Smooth muscle cell (in vitro differentiated cells): ENCODE measurements around the gene SLX9. TPM values are rescaled to one million over a fixed set of nuclear protein-coding genes. Genes with fewer than 3 reads are reported as not detected.

Experiments used
- DNase-seq: peaks from one replicate; lab custom pipeline; 2025; ENCODE audit not compliant: unreplicated experiment; lab: John Stamatoyannopoulos, UW
- H2AFZ ChIP-seq: fragments of 200-600 bp; sonication (generic); 2 replicates; pipeline ENCODE4 v1.6.0; 2016; ENCODE audit warnings: antibody characterized with exemption, low read depth, mild to moderate bottlenecking
- H3F3A ChIP-seq: fragments of 200-600 bp; sonication (generic); 2 replicates; pipeline ENCODE4 v1.6.0; 2017; ENCODE audit warnings: antibody characterized with exemption, low read depth
- H3K27ac ChIP-seq: fragments of 200-600 bp; sonication (generic); 2 replicates; pipeline ENCODE4 v1.5.1; 2016; ENCODE audit warnings: low read depth, mild to moderate bottlenecking
- H3K27me3 ChIP-seq: fragments of 200-600 bp; sonication (generic); 2 replicates; pipeline ENCODE4 v1.6.1; 2016; ENCODE audit warnings: low read depth, mild to moderate bottlenecking
- H3K36me3 ChIP-seq: fragments of 200-600 bp; sonication (generic); 2 replicates; pipeline ENCODE4 v1.5.1; 2016; ENCODE audit warnings: low read depth
- H3K4me1 ChIP-seq: fragments of 200-600 bp; sonication (generic); 2 replicates; pipeline ENCODE4 v1.5.1; 2016; ENCODE audit warnings: low read depth
- H3K4me2 ChIP-seq: fragments of 200-600 bp; sonication (generic); 2 replicates; pipeline ENCODE4 v1.6.0; 2016; ENCODE audit warnings: mild to moderate bottlenecking
- H3K4me3 ChIP-seq: fragments of 200-600 bp; sonication (generic); 2 replicates; pipeline ENCODE4 v1.5.1; 2016; ENCODE audit warnings: mild to moderate bottlenecking
- H3K79me2 ChIP-seq: fragments of 200-600 bp; sonication (generic); 2 replicates; pipeline ENCODE4 v1.6.0; 2016; ENCODE audit warnings: low read depth, mild to moderate bottlenecking
- H3K9ac ChIP-seq: fragments of 200-600 bp; sonication (generic); 2 replicates; pipeline ENCODE4 v1.6.0; 2016; ENCODE audit warnings: low read depth
- H3K9me3 ChIP-seq: fragments of 200-600 bp; sonication (generic); replicated peaks from 2 replicates; pipeline ENCODE4 v1.5.1; 2016; ENCODE audit warnings: low read depth
- H4K20me1 ChIP-seq: fragments of 200-600 bp; sonication (generic); 2 replicates; pipeline ENCODE4 v1.6.0; 2016; ENCODE audit warnings: low read depth
- CTCF ChIP-seq: fragments of 200-600 bp; sonication (generic); IDR thresholded peaks from 2 replicates; pipeline ENCODE4 v1.5.1; 2017; ENCODE audit warnings: borderline replicate concordance, mild to moderate bottlenecking, antibody characterized with exemption; ENCODE audit not compliant: insufficient read depth, poor library complexity, severe bottlenecking
- WGBS: methylation state at CpG from one replicate; pipeline ENCODE4 v1.1.7; 2016; ENCODE audit warnings: low lambda C conversion rate; 5-methylcytosine and 5-hydroxymethylcytosine counted together
- polyA plus RNA-seq: library from polyadenylated mRNA; unstranded; fragments of >200 nt; fragmentation: Nextera tagmentation; extraction: Ambion mirVana; gene quantifications from 2 replicates; pipeline ENCODE4 v1.2.1, GENCODE V29; 2016
- total RNA-seq: library from RNA; depleted of rRNA; stranded (reverse); fragments of >200 nt; gene quantifications from 2 replicates; pipeline ENCODE4 v1.2.3, GENCODE V29; 2014

SLX9 gene
- total and polyA plus RNA-seq, 2 experiments from 2014 or later = 13.9 to 26.6 TPM

- peaks cover 78% of the 10 kb centered on the region for H4K20me1 ChIP-seq
- no peak overlapping the region for H3K4me2 ChIP-seq
- no peak overlapping the region for H3K27ac ChIP-seq
- no peak overlapping the region for H2AFZ ChIP-seq
- no peaks in the 10 kb centered on the region for H3K4me1 ChIP-seq
- WGBS = 98% methylated on average over 32 of the region's 33 CpGs
- TF ChIP-seq CTCF = no peak
- no peak overlapping the region for H3K9ac ChIP-seq
- no peaks in the 10 kb centered on the region for H3K36me3 ChIP-seq
- no peak for DNase-seq
- H3K4me3 ChIP-seq = no peak overlapping the region
- H3K79me2 ChIP-seq = peaks cover 35% of the 10 kb centered on the region
- H3K9me3 ChIP-seq = no peaks in the 10 kb centered on the region
- H3K27me3 ChIP-seq = no peaks in the 10 kb centered on the region
- no peaks in the 10 kb centered on the region for H3F3A ChIP-seq
Observed at GRCh38 chr21:44947930-44948331, 8.1 kb downstream of the SLX9 start.

DNA sequence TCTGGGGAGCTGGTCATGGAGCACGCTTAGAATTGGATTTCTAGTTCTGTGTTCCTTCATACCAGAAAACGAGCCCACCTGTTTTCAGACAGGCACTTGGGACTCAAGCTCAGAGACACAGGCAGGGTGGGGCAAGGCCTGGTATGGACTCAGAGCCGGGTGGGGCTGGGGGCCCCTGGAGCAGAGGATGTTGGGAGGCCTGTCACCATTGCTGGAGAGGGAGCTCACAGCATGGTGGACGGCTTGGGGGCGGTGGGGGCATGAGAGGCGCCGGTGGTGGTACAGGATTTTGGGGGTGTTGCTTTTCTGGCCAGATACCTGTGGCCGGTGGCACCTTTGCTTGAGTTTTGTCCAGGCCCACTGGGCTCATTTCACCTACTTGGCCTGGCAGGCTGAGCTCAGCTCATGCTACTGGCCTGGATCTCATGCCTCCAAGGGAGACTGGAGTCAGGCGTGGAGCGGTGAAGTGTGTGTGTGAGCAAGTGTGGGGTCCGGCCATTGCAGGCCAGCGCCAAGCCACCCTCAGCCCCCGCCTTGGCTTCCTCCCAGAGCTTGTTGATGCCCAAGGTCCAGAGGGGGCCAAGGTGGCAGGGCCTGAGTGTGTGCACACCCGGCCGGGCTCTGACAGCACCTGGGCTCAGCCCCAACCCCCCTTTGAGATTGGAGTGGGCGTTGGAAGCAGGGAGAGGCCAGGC lies 8.7 kb downstream of the SLX9 start:
- peaks cover 78% of the 10 kb centered on the region for H4K20me1 ChIP-seq
- TF ChIP-seq CTCF = no peak
- no peak overlapping the region for H2AFZ ChIP-seq
- H3K9ac ChIP-seq = no peak overlapping the region
- H3K4me2 ChIP-seq = no peak overlapping the region
- H3K4me1 ChIP-seq = no peaks in the 10 kb centered on the region
- H3F3A ChIP-seq = no peaks in the 10 kb centered on the region
- H3K27ac ChIP-seq = no peak overlapping the region
- H3K4me3 ChIP-seq = no peak overlapping the region
- 90% methylated on average over 11 of the region's 16 CpGs for WGBS
- no peaks in the 10 kb centered on the region for H3K27me3 ChIP-seq
- no peak for DNase-seq
- H3K9me3 ChIP-seq = no peaks in the 10 kb centered on the region
- H3K36me3 ChIP-seq = no peaks in the 10 kb centered on the region
- H3K79me2 ChIP-seq = peaks cover 37% of the 10 kb centered on the region

GRCh38 chr21:44949161-44949778 lies 9.4 kb downstream of the SLX9 start:
- Histone ChIP-seq H3K4me1 (no peaks in the 10 kb centered on the region), H3K9me3 (no peaks in the 10 kb centered on the region), H2AFZ (no peak overlapping the region), H3K27me3 (no peaks in the 10 kb centered on the region), H3K9ac (no peak overlapping the region), H3K4me2 (no peak overlapping the region), H3K4me3 (no peak overlapping the region), H3K36me3 (no peaks in the 10 kb centered on the region), H4K20me1 (peaks cover 78% of the 10 kb centered on the region), H3F3A (no peaks in the 10 kb centered on the region), H3K27ac (no peak overlapping the region), H3K79me2 (peaks cover 44% of the 10 kb centered on the region)
- TF ChIP-seq CTCF = no peak
- no peak for DNase-seq
- 85% methylated on average over 28 of the region's 30 CpGs for WGBS

DNA sequence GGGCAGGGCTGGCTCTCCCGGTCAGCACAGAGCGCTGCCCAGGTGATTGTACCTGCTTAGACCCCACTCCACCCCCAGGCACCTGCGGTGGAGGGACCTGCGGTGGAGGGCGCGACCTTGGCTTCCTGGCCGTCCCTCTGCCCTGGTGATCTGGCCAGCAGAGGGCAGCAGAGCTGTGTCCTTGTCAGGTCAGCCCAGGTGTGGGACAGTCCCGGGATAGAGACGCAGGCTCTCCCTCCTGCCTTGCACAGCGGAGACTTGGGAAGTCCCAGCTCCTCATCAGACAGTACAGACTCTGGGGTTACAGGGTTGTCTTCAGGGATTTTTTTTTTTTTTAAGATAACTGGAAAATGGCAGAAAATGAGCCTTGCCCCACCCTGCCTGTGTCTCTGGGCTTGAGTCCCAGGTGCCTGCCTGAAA lies 10.0 kb downstream of the SLX9 start:
- DNase-seq = peak; percentile 45
- no peak overlapping the region for H3K9ac ChIP-seq
- H3F3A ChIP-seq = no peaks in the 10 kb centered on the region
- peaks cover 46% of the 10 kb centered on the region for H3K79me2 ChIP-seq
- H3K4me1 ChIP-seq = no peaks in the 10 kb centered on the region
- H3K4me2 ChIP-seq = no peak overlapping the region
- no peak overlapping the region for H3K4me3 ChIP-seq
- H3K27me3 ChIP-seq = no peaks in the 10 kb centered on the region
- peak; percentile 97 for TF ChIP-seq CTCF
- H4K20me1 ChIP-seq = peaks cover 77% of the 10 kb centered on the region
- H3K27ac ChIP-seq = no peak overlapping the region
- 29% methylated on average over 10 of the region's 10 CpGs for WGBS
- H2AFZ ChIP-seq = no peak overlapping the region
- no peaks in the 10 kb centered on the region for H3K9me3 ChIP-seq
- no peaks in the 10 kb centered on the region for H3K36me3 ChIP-seq
